Activated CD4-positive, alpha-beta T cell treated with anti-CD3 and anti-CD28 coated beads for 1 hour (primary cell): Measurements from ENCODE around the gene GRM8.

ENCODE experiments used
- DNase-seq: peaks from one replicate; pipeline ENCODE4 v3.0.0-alpha.2; 2020

Gene GRM8

DNA sequence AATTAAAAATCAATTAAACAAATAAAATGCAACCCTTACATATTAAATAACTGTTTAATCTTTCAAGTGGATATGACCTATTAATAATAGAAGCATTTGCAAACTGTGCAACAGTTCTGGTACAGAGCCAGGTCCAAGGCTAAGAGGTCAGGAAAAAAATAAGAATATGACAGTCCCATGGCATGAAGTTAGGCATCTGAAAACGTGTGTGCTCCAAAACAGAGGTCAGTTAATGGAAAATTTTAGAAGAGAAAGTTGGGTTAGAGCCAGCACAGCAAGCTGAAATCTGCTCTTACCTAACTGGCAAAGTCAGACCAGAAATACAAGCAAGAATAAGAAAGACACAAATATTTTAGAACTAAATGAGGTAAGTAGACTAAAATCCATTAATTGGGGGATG, 757.7 kb downstream of the GRM8 start:
- no peak for DNase-seq

DNA sequence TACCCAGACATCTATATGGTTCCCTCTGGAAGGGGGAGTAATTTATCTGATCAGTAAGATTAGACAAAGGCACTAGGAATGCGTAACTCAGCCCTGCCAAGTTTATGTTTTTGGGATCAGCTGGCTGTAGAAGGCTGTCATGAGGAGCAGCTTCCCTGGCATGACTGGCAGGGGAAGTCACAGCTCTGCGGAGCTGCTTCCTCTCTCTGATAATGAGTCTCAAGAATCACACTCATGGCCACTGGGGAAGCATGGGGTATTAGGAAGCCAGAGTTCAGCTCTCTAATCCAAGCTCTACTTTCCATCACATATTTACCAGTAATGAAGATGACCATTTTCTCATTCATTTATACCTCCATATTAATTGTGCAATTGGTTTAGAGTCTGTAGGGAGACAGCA, 758.9 kb downstream of the GRM8 start:
- no peak for DNase-seq

DNA sequence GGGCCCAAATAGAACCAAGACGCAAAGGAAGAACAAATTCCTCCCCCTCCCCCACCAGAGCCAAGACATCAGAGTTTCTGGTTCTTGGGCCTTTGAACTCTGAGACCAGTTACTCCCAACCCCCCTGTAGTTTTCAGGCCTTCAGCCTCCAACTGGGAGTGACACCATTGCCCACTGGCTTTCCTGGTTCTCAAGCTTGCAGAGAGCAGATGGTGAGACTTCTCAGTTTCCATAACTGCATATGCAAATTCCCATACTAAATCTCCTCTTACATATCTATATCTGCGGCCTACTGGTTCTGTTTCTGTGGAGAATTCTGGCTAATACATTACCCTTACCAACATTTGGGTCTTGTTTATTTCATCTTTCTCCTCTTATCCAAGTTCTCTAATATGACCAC, 762.9 kb downstream of the GRM8 start:
- DNase-seq, result no peak

DNA sequence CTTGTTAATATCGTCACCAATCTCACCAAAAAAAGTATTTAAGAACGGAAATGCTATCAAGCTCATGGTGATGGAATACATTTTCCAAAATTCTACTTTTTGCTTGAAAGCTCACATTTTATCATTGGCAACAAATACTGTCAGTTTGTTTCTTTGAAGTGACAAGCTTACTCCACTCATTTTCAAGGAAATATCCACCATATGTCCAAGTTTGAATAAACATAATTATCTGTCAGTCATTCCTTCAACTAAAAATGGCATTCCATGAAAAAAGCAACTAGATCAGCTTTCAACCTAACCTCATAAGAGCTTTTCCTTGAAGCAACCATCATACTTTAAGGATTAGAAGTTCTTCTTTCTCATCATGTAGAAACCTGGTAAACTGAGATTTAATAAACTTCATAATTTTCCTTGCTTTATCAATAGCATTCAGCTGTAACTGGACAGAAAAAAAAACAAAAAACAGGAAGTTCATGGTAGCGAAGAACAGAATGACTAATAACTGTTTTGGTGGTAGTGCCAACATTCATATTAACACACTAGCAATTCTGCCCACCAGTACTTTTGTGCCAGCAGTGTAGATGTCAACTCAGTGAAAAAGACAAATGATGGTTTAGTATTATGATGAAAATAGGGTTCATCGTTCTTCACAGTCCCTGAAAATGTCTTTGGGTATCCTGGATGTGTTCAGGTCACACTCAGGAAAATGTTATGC, 764.9 kb downstream of the GRM8 start:
- DNase-seq, result no peak

DNA sequence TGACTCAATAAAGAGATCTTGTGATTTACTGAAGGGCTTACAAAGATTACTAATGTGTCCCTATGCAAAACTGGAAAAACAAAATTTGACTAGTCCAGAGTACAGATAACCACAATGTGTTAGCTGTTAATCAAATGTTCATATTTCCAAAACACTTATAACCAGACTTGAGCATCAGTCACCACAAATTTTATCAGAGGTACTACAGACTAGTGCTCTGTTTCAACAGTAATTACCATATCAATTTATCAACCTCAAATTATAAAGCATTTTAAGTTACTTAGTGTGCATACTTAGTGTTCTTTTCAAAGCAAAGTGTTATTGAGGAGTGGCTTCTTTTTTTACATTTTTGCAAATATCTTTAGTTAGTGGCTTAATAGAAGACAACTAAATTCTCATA, 765.9 kb downstream of the GRM8 start:
- no peak for DNase-seq

DNA sequence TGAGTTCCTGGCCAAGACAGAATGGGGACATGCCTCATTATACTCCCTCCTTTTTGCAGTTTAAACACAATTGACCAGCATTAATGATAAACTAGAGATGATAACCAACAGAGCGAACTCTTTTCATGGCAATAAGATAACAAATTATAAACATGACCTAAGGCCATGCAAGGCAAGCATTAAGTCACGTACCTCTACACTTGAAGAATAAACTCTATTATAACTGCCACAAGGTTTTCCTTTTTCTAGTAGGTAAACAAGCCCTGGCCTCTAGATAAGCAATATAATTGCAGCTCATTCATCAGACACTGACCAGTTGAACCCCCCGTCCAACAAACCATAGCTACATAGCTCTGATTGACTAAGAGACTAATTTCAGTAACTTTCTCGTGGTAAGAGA, 767.0 kb downstream of the GRM8 start:
- DNase-seq, result no peak

DNA sequence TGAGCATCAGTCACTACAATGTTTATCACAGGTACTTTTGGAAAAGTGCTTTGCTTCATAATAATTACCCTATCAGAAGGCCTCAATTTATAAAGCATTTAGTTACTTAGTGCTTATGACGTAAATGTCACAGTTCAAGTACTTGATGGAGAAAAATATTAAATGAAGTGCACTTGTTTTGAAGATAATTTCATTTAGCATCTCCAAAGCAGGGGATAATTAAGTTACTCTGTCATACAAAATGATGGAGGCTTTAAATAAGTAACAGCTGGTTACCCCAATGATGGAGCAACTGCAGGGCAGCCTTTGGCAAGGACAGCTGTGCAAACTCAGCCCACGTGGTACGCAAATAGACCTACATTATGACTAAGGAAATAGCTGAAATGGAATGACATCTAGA, 768.8 kb downstream of the GRM8 start:
- DNase-seq, result no peak

DNA sequence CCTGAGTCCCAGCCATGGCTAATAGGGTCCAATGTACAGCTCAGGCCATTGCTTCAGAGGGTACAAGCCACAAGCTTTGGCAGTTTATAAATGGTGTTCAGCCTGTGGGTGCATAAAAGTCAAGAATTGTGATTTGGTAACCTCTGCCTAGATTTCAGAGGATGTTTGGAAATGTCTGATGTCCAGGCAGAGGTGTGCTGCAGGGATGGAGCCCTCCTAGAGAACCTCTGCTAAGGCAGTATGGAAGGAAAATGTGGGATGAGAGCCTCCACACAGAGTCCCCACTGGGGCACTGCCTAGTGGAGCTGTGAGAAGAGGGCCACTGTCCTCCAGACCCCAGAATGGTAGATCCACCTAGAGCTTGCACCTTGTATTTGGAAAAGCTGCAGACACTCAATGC, 779.9 kb downstream of the GRM8 start:
- no peak for DNase-seq

DNA sequence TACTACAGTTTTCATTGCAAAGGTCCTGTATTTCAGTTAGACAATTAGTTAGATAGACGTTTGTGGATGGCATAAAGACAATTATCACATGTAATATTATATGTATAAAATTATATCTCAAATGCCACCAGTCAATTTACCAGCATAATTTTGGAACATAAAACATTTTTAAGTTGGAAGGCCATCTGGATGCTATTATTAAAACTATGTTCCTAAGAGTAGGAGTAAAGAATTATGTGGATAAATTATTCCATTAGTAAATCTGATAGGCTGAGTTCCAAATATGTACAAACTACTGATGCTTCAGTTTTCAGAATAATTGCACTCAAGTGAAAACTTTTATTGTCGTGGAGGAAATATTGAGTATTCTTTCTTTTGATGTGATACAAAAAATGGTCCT, 790.3 kb downstream of the GRM8 start:
- no peak for DNase-seq

DNA sequence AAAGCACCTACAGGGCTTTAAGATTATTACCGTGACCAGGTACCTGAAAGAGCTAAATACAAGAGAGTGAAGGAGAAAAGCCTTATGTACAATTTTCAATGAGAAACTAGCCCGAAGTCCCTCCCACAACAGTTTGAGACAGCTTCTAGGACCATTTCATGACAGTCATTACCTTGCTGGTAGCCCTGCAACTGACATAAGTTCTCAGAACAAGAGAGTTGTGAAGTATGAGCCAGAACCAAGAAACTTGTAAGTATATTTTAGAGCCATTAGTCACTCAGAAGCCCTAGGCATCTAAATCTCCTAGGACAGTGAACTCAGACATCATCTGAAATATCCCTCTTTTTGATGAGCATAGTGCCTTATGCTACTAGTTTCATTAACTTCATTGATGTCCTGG, 792.1 kb downstream of the GRM8 start:
- DNase-seq, result no peak

DNA sequence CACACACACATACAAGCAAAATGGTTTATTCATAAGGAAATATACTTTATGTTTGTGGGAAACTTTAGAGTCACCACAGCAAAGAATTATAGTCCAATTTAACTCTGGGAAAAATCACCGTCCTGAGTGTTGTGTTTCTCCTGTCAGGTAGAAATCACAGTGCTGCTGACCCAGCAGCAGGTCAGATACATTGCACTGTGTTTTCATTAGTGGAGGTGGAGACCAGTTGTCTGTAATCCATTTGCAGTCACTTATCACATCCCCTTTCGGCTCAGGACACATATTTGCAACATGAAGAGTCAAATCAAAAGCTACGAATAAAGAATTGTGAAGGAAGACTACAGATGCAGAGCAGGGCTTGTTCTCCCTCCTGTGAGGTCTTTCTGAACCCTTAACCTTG, 799.6 kb downstream of the GRM8 start:
- no peak for DNase-seq

DNA sequence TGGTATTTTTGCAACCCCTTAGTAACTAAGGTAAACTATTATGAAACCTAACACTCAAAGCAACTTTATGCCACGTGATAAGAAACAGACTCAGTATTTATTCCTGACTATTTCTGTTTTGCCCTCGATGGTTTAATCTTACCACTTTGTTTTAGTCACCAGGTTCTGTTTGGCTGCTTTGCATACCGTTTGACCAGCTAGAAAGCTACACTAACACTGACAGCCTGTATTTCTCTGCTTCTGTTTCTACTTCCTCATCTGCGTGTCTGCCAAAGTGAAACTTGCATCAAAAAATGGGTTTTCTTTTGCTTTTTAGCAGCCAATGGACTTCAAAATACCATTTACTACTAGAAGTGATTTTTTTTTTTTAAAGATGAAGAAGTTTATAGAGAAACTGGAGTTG, 802.5 kb downstream of the GRM8 start:
- DNase-seq, result no peak

DNA sequence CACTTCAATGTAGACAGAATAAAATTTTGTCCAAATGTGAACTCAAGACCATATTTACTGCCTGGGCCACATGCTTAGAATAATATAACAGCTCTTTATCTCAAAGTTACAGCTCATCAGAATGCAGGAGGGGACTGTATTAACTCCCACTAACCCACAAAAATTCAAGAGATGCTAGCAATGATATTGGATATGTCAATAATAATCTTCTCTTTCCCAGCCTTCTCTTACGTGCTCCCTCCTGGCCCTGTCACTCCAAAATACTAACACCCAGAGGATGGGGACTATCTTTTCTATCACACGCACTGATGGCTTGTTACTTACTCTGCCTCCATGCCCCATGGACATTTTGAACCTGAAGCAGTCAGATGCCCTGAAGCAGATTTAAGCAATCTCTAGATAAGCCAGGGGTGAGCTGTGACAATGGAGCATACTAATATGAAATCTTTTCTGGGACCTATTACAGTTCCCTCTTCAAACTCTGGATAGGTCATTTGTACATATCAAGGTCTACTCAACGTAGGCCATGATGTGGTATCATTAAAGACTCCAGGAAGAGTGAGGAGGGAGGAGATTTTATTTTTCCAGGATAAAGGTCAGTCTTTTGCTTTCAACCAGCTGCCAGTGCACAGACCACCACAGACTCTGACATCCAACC, 803.0 kb downstream of the GRM8 start:
- DNase-seq, result no peak

DNA sequence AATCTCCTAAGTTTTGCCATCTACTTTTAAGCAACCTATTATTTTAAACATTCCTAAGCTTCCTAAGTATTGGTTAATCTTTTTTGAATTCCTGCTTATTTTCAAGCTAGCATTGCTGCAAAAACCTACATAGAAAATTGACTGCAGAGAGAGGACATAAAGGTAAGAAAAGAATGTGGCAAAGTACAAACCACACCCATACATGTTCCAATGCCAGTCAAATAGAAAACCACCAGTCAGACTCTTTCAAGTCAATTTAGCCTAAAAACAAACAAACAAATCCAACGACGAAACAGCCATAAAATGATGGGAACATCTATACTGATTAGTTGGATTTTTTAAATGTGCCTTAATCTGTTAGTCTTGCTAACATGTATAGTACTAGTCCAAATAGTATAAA, 804.8 kb downstream of the GRM8 start:
- DNase-seq, result no peak

DNA sequence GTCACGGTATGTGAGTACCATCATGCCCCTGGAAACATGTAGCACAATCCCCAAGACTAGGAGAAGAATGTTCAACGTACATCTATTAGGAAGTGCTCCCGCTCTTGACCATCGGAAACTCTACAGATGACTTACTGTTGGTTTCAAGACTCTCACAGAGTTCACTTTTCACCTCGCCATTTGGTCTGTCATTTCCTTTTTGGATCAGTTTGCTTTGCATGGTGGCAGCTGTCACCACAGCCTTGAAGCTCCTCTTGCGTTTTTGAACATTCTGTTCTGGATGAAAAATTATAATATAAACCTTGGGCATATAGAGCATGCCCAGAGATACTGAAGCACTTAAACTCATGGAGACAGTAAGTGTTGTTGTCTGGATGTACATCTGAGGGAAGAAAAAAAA, 806.8 kb downstream of the GRM8 start:
- no peak for DNase-seq

DNA sequence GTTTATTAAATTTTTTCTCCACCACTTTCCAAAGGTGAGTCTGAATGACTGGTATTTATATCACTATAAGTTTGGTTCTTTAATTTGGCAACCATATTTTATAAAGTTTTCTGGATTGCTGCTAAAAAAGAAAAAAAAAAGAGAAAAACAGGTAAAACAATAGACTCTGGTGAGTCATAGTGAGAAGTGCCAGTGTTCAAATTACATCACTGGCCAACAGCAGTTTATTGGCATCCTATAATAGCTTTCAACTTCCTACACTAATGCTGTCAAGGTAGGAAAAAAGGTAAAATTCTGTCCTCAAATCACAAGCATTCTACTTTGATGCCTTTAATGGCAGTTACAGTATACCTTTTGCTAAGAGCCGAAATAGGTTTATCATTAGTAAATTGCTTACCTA, 808.8 kb downstream of the GRM8 start:
- no peak for DNase-seq

DNA sequence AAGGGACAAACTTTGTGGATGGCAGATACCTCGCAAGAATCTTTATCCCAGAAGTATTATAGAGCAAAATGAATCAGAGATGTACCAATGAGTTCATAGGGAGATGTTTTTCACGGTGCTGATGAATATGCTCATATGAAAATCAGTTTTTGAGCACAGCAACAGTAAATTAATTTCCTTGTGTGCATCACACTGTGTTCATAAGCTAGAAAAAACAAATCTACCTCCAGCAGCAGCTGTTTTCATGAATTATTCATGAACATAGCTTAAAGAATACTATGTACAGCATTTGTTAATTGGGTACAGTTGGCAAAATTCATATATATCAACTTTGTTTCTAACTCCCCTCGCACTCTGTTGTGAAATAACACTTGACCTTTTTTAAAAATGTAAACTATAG, 809.8 kb downstream of the GRM8 start:
- DNase-seq, result no peak

DNA sequence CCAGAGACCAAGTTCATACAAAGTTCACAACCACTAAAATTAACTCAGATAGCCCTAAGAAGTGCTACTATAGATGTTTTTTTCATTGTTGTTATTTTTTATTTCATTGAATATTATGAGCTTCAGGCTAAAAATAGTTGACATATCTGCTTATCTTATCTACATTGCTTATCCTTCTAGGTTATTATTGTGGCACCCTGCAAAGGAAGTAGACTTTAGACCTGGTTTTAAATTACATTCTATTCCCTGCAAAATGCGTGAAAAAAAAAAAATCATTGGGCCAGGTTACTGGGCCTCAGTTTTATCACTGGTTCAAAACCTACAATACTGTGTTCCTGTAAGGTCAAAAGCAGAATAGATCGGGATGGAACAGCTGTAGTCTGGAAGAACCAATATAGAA, 811.0 kb downstream of the GRM8 start:
- no peak for DNase-seq

DNA sequence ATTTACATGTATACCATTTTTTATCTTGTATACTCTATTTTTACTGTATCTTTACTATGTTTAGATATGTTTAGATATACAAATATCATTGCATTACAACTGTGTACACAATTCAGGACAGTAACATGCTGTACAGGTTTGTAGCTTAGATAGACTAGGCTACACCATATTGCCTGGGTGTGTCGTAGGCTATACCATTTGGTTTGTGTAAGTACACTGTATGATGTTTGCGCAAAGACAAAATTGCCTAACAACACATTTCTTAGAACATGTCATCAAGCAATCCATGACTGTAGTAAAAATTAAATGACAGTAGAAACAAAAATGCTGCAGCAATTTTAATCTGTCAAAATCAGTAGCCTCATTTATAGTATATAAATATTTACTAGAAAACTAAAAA, 812.2 kb downstream of the GRM8 start:
- no peak for DNase-seq

DNA sequence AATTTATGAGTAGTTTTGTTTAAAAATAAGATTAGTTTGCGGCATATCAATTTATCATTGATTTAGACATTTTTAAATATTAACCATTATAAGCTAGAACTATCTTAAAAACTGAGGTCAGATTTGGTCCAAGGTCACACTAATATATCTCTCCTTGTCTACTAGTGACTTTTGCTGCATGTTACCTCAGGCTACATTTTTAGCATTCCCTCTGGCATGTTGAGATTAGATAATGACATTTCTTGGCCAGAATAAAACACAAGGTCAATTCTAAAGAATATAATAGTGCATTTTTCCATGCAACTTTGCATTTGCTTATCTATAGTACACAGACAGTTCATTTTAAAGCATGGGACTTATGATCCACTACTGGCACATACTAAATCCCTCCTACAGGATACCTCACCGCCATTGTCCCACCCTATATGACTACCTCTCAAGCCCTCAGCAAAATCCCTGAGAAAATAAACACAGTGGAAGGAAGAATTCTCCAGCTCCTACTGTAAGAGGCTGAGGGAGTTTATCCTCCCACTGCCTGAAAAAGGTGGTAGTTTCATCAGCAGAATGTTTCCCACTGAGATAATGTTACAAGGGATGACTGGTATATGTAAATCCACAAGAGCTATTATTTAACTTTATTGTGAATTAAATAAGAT, 816.4 kb downstream of the GRM8 start:
- DNase-seq, result no peak

DNA sequence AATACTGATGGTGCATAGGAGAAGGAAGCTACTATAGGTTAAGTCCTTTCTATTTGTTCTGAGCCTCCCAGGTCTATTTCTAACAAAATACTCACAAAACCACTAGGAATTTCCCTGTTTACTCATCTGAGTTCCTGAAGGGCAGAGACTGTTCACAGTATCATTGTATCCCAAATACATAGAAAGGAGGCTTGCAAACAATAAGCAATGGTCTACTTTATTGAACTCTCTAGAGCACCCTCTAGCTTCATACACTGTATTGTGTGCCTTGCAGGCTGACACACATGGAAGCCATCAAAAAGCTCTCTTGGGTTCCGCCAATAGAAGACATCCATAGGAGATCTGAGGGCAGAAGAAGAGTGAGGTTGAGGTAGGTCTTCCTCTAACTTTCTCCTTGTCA, 826.1 kb downstream of the GRM8 start:
- DNase-seq, result no peak

DNA sequence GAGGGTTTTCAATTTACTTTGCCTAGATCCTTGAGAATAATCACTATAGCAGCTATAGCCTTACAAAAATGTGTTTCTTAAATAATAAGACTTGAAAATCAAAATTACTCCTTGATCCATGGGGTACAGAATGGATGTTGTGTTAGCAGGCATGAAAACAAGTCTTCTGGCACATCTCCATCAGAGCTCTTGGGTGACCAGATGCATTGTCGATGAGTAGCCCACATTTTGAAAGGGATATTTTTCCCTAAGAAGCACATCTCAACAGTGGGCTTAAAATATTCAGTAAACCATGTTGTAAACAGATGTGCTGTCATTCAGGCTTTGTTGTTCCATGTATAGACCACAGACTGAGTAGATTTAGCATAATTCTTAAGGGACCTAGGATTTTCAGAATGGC, 827.8 kb downstream of the GRM8 start:
- no peak for DNase-seq

DNA sequence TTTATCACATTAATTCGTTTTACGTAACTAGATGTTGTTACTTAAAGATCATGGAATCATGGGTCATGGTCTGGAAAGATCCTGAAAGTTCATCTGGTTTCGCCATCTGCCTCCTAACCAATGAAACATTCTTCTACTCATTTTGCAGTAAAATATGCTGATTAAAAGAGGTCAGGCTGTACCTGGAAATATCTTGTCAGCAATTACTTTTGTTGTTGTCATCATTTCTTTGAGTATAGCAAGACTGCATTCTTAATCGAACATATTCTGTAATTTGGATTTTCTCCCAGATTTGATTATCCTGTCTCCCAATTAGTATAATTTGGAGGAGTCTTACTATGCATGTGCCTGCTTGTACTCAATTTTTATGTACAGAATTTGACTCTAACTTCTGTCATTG, 833.7 kb downstream of the GRM8 start:
- DNase-seq, result no peak

DNA sequence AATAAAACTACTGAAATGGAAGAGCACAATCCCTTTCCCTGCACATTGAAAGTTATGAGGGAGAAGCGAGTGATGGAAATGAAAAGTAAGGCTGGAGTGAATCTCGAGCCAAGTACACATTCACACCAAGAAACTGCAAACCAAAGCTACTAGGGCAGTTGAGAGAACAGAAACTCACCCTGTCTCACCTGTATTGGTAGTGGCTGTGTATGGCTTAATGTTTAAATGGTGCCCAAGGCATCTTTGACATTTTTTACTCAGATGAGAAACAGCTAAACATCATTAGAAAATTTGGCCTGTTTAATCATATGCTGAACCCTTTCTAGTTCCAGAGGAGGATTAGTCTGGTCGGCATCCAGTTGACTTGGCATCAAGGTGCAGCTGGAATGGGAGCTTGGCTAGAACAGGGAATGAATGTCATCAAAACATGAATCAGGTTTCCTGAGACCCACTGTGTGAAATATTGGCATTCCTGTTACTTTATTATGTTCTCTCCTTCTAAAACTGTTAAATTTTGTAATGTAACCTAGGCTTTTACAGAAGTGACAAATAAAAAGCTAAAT, 840.8 kb downstream of the GRM8 start:
- no peak for DNase-seq
